ENCODE data around the gene CD300H. TPM values are rescaled to one million over a fixed set of nuclear protein-coding genes. Genes with fewer than 3 reads are reported as not detected.

CD300H gene
- total RNA-seq, 1 experiment from 2014 or later = not detected

DNA sequence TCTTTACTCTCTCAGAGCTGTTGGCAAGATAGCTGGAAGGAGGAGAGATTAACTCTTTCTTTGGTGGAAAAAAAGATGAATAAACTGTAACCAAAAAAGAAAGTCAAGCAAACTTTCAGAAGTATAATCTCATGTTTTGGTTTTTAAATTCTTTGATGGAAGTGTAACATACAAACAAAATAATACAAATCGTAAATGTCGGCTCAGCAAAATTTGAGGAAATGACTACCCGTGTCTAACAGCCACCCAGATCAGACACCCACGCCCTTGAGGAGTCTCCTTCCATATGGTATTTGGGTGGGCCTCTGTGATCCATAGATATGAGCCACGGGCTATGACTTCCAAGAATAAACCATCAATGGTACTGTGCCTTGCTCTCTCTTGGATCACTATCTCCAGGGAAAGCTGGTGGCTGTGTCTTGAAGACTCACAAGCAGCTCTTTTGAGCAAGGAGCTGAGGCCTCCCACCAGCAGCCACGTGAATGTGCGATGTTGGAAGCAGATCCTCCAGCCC is 11.8 kb downstream of the CD300H start:
- intact Hi-C loops (cut with micrococcal nuclease; ENCODE audit: unreplicated experiment) = no loop called here
- BruUV-seq (replicated peaks) = no TSS peak
- Mint-ChIP-seq H3K27me3 (ENCODE audit: unreplicated experiment) (peaks cover 87% of the 10 kb centered on the region), H3K36me3 (ENCODE audit: insufficient read depth, unreplicated experiment) (no peaks in the 10 kb centered on the region), H3K4me1 (ENCODE audit: low read depth, unreplicated experiment) (no peaks in the 10 kb centered on the region), H3K27ac (ENCODE audit: unreplicated experiment) (no peak overlapping the region), H3K4me3 (ENCODE audit: low read depth, unreplicated experiment) (no peak overlapping the region), H3K9me3 (ENCODE audit: low read depth, unreplicated experiment) (no peaks in the 10 kb centered on the region)
- no peak for DNase-seq
- TF ChIP-seq, protein P1, sequence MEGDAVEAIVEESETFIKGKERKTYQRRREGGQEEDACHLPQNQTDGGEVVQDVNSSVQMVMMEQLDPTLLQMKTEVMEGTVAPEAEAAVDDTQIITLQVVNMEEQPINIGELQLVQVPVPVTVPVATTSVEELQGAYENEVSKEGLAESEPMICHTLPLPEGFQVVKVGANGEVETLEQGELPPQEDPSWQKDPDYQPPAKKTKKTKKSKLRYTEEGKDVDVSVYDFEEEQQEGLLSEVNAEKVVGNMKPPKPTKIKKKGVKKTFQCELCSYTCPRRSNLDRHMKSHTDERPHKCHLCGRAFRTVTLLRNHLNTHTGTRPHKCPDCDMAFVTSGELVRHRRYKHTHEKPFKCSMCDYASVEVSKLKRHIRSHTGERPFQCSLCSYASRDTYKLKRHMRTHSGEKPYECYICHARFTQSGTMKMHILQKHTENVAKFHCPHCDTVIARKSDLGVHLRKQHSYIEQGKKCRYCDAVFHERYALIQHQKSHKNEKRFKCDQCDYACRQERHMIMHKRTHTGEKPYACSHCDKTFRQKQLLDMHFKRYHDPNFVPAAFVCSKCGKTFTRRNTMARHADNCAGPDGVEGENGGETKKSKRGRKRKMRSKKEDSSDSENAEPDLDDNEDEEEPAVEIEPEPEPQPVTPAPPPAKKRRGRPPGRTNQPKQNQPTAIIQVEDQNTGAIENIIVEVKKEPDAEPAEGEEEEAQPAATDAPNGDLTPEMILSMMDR (IDR thresholded peaks at IDR 0.05; ENCODE audit: unreplicated experiment) = no peak
- CTCF ChIA-PET = no interaction called here

DNA sequence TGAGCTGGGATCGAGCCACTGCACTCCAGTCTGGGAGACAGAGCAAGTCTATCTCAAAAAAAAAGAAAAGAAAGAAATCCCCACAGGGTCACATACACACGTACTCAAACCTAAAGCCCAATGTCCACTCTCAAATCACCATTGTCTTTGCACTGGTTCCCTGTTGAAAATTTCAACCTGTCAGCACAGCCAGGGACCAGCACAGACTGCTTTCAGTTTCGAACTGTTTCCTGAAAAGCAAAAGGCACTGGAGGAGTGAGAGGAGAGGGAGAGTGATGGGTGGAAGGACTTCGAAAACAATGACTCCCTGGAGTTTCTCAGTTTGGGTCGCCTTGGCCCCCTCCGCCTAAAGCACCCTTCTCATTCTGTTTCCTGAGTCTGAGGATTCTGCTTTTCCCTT is 12.4 kb downstream of the CD300H start:
- no peak overlapping the region for H3K4me3 Mint-ChIP-seq (ENCODE audit: low read depth, unreplicated experiment)
- H3K36me3 Mint-ChIP-seq (ENCODE audit: insufficient read depth, unreplicated experiment) = no peaks in the 10 kb centered on the region
- intact Hi-C loops (cut with micrococcal nuclease; ENCODE audit: unreplicated experiment) = no loop called here
- DNase-seq = no peak
- no TSS peak for BruUV-seq (replicated peaks)
- CTCF ChIA-PET = no interaction called here
- H3K4me1 Mint-ChIP-seq (ENCODE audit: low read depth, unreplicated experiment) = no peaks in the 10 kb centered on the region
- no peak overlapping the region for H3K27ac Mint-ChIP-seq (ENCODE audit: unreplicated experiment)
- H3K9me3 Mint-ChIP-seq (ENCODE audit: low read depth, unreplicated experiment) = no peaks in the 10 kb centered on the region
- H3K27me3 Mint-ChIP-seq (ENCODE audit: unreplicated experiment) = peaks cover 93% of the 10 kb centered on the region
- TF ChIP-seq, protein P1 (IDR thresholded peaks at IDR 0.05; ENCODE audit: unreplicated experiment) = no peak

DNA sequence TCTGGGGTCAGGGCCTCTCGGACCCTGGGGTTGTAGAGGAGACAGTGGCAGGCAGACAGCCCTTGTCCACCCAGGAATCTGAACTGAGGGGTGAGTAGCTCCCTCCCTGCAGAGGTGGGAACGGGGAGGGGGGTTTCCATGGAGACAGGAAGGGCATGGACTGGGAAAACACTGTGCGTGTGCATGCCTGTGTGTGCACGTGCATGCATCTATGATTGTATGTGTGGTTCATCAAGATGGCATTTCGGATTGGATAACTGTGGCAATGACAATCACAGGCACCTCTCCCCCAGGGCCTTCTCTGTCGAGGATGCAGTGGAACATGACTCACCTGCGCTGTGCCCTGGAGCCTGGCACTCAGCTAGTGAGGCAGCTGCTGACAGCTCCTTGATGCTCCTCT is 15.3 kb downstream of the CD300H start:
- Mint-ChIP-seq H3K27ac (ENCODE audit: unreplicated experiment) (no peak overlapping the region), H3K9me3 (ENCODE audit: low read depth, unreplicated experiment) (no peaks in the 10 kb centered on the region), H3K4me3 (ENCODE audit: low read depth, unreplicated experiment) (no peak overlapping the region), H3K4me1 (ENCODE audit: low read depth, unreplicated experiment) (no peaks in the 10 kb centered on the region), H3K27me3 (ENCODE audit: unreplicated experiment) (peaks cover 95% of the 10 kb centered on the region), H3K36me3 (ENCODE audit: insufficient read depth, unreplicated experiment) (no peaks in the 10 kb centered on the region)
- intact Hi-C loops (cut with micrococcal nuclease; ENCODE audit: unreplicated experiment) = no loop called here
- CTCF ChIA-PET = no interaction called here
- no TSS peak for BruUV-seq (replicated peaks)
- no peak for DNase-seq
- TF ChIP-seq, protein P1 (IDR thresholded peaks at IDR 0.05; ENCODE audit: unreplicated experiment) = no peak

DNA sequence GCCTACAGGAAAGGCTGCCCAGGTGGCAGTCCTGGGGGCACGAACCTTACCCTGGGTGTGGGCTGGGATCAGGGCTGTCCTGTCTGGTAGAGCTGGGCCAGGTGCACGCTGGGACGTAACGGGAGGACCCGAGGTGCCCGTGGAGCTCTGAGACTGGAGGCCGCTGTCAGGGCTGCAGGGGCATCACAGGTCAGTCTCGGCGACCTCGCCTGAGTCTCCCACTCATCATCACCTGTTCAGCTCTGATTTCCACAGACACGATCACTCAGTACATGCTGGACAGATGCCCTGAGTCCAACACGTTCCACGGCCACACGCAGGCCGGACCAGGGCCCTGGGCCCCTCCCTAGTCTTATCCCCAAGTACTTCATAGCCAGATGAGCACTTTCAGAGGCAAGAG is 16.7 kb downstream of the CD300H start:
- Mint-ChIP-seq H3K9me3 (ENCODE audit: low read depth, unreplicated experiment) (no peaks in the 10 kb centered on the region), H3K36me3 (ENCODE audit: insufficient read depth, unreplicated experiment) (no peaks in the 10 kb centered on the region), H3K27me3 (ENCODE audit: unreplicated experiment) (peaks cover 92% of the 10 kb centered on the region), H3K4me1 (ENCODE audit: low read depth, unreplicated experiment) (no peaks in the 10 kb centered on the region), H3K4me3 (ENCODE audit: low read depth, unreplicated experiment) (no peak overlapping the region), H3K27ac (ENCODE audit: unreplicated experiment) (no peak overlapping the region)
- intact Hi-C loops (cut with micrococcal nuclease; ENCODE audit: unreplicated experiment) = no loop called here
- no TSS peak for BruUV-seq (replicated peaks)
- CTCF ChIA-PET = no interaction called here
- TF ChIP-seq, protein P1 (IDR thresholded peaks at IDR 0.05; ENCODE audit: unreplicated experiment) = no peak
- no peak for DNase-seq
